ENCODE data around the gene TAPBP.
"Not testable (repeated sequence)": the region's sequence is repeated elsewhere in the genome, so short reads cannot be mapped to it uniquely, and the experiment has no call there.

Gene TAPBP

DNA sequence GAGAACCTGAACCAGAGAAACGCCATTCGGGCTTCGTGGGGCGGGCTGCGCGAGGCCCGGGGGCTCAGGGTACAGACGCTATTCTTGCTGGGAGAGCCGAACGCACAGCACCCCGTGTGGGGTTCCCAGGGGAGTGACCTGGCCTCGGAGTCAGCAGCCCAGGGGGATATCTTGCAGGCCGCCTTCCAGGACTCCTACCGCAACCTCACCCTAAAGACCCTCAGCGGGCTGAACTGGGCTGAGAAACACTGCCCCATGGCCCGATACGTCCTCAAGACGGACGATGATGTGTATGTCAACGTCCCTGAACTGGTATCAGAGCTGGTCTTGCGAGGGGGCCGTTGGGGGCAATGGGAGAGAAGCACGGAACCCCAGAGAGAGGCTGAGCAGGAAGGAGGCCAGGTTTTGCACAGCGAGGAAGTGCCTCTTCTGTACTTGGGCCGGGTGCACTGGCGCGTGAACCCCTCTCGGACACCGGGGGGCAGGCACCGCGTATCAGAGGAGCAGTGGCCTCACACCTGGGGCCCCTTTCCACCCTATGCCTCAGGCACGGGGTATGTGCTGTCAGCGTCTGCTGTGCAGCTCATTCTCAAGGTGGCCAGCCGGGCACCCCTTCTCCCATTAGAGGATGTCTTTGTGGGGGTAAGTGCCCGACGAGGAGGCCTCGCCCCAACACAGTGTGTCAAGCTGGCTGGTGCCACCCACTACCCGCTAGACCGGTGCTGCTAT is 36.1 kb downstream of the TAPBP start:
- DNase-seq (ENCODE audit: low read depth in 3 of 3, low spot score in 1 of 3) = no peak

DNA sequence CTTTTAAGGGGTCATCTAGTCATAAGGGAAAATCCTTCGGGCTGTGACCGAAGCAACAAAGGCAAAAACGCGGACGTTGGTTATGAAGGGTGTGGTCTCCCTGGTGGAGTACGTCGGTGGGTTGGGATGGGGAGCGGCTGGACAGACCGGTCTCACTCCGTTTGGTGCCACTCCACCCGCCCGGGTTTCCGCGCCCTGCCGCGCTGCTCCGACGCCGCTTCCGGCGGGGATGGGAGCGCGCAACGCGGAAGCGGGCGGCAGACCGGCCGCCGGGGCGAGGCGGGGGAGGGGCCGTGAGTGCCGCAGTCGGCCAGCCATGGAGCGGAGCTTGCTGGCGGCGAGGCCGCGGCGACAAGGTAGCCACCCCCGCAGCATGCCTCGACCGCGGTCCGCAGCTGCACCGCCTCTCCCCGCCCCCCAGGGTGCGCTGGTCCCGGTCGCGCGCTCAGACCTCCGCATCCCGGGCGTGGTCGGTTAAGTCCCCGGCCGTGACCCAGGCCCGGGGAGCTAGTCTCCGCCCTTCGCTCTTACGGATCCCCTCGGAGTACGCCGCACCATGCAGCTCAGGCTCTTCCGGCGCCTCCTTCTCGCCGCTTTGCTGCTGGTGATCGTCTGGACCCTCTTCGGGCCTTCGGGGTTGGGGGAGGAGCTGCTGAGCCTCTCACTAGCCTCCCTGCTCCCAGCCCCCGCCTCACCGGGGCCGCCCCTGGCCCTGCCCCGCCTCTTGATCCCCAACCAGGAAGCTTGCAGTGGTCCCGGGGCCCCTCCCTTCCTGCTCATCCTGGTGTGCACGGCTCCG is 36.8 kb downstream of the TAPBP start, which contains the start of gene B3GALT4:
Gene B3GALT4 (plus strand): TSS at position 260 of the 799 bp plus-strand sequence. CDS start 297 bp downstream, at position 557.
- DNase-seq (ENCODE audit: low read depth in 3 of 3, low spot score in 1 of 3) = peak in 2 of 3 donors; percentile 21 to 64

DNA sequence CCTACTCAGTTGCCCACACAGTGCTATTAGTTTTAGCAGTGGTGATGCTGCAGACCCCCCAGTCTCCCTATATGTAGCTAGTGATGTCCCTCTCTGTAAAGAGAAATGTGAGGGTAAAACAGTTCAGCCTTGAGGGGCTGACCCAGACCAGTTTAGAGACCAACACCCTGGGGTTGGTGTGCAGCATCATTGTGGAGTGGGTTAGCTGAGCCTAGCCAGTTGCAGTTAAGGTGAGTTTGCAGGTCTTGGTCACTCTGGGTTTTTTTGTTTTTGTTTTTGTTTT is 37.4 kb downstream of the TAPBP start:
- DNase-seq (ENCODE audit: low read depth in 3 of 3, low spot score in 1 of 3) = no peak

DNA sequence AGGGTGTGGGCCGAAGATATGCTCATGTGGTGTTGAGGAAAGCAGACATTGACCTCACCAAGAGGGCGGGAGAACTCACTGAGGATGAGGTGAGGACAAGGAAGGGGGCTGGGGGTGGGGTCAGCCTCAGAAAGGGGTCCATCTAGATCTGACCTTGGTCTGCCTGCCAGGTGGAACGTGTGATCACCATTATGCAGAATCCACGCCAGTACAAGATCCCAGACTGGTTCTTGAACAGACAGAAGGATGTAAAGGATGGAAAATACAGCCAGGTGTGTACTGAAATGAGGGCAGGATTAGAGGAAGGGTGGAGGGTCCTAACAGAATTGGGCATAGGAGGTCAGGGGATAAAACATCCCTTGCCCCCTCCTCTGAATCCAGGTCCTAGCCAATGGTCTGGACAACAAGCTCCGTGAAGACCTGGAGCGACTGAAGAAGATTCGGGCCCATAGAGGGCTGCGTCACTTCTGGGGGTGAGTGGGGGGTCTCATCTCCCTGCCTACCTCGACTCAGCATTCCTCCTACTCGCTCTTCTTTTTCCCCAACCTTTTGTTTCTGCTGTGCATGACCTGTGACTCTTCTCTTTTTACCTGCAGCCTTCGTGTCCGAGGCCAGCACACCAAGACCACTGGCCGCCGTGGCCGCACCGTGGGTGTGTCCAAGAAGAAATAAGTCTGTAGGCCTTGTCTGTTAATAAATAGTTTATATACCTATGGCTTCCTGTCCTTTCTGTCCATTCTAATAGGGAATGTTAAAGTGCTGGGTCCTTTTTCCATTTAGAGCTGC is 37.9 kb downstream of the TAPBP start:
- DNase-seq (ENCODE audit: low read depth in 3 of 3, low spot score in 1 of 3) = not testable (repeated sequence)

- DNase-seq (ENCODE audit: low read depth in 3 of 3, low spot score in 1 of 3) = no peak
These were observed 39.7 kb downstream of the TAPBP start for GRCh38 chr6:33273924-33274902.

GRCh38 chr6:33273129-33273923 is 40.6 kb downstream of the TAPBP start:
- no peak for DNase-seq (ENCODE audit: low read depth in 3 of 3, low spot score in 1 of 3)

DNA sequence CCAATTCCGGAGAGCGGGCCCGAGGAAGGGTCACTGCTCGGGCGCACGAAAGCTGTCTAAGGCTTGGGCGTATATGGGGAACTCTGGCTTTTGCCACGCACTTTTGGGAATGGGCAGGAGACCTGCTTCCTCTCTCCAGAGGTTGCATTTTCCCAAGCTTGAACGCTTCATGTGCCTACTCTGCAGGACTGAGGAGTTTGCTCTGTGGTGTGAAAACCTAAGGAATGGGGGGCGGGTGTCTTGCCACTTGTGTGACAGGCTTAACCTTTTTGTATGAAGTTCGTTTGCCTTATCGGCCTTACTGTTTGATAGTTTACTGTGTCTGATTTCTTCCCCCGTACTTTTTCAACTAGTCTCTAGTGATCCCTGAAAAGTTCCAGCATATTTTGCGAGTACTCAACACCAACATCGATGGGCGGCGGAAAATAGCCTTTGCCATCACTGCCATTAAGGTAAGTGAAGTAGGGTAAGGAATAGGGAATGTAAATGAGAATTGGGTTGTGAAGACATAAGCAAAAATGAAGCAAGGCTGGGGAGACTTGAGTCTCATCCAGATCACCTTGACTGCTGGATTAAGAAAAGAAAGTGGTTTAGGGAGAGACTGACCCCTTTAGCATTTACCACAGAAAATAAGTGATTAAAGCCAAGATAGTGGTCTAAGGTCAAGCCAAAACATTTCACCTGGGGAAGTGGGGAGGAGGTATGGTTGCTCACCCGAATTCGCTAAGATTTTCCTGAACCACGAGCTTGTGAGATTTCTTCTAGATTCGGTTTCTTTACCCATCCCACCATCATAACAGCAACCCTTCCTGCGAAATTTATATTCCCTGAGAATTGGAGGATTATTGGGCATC is 41.4 kb downstream of the TAPBP start:
- no peak for DNase-seq (ENCODE audit: low read depth in 3 of 3, low spot score in 1 of 3)

GRCh38 chr6:33271468-33272274 is 42.2 kb downstream of the TAPBP start, which contains the start of the genes RPS18 and VPS52:
TSS of gene RPS18 (plus strand) at chr6:33272075. CDS start at chr6:33272120, 45 bp downstream.
TSS of gene VPS52 (minus strand) at chr6:33271876. CDS start at chr6:33271675, 201 bp downstream.
- DNase-seq (ENCODE audit: low read depth in 3 of 3, low spot score in 1 of 3) = peak; percentile 73 to 87 (median 85)

GRCh38 chr6:33271117-33271467 is 42.8 kb downstream of the TAPBP start:
- DNase-seq (ENCODE audit: low read depth in 3 of 3, low spot score in 1 of 3) = no peak

- DNase-seq (ENCODE audit: low read depth in 3 of 3, low spot score in 1 of 3) = no peak
These were observed 49.9 kb downstream of the TAPBP start for GRCh38 chr6:33264015-33264414.

GRCh38 chr6:33262490-33262889 is 51.4 kb downstream of the TAPBP start:
- DNase-seq (ENCODE audit: low read depth in 3 of 3, low spot score in 1 of 3) = not testable (repeated sequence)

DNA sequence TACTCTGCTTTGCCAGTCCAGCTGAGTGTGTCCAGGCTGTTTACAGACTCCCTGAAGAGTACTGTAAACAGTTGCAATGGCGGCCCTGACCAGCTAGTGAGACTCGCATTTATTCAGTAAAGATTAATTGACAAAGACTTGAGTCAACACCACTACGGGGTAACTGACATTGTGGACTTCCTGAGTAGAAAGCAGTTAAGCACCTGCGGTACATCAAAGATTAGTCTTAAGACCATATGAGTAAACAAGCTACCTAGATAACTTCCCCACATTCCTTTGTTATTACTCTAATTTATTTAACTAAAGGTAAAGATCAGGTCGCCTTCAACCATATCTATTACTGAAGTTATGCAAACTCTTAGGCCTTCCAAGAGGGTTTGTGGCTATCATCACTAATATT is 54.8 kb downstream of the TAPBP start:
- DNase-seq (ENCODE audit: low read depth in 3 of 3, low spot score in 1 of 3) = no peak

DNA sequence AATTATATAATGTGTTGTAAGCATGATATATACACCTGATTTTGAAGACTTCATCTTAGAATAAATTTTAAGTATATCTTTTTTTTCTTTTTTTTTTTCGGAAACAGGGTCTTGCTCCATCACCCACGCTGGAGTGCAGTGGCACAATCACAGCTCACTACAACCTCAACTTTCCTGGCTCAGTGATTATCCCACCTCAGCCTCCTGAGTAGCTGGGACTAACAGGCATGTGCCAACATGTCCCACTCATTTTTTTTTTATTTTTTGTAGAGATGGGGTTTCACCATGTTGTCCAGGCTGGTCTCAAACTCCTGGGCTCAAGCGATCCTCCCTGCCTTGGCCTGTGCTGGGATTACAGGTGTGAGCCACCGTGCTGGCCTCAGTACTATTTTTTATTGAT is 59.3 kb downstream of the TAPBP start:
- DNase-seq (ENCODE audit: low read depth in 3 of 3, low spot score in 1 of 3) = no peak

DNA sequence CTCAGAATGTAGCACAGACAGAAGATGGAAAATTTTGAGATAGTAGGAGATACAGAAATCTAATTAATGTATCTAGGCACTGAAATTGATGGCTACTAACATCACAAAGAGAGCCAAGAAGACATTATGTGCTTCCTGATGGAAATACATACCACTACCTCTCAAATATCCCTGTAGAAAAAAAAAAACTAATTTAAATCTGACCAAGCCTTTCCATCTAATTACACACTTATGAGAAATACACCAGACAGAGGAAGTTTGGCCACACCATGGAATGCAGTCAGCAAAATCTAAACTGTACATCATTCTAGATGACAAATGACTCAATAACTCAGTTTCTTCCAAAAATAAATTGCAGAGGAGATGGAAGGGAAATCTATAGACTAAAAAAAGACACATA is 61.1 kb downstream of the TAPBP start:
- DNase-seq (ENCODE audit: low read depth in 3 of 3, low spot score in 1 of 3) = no peak

DNA sequence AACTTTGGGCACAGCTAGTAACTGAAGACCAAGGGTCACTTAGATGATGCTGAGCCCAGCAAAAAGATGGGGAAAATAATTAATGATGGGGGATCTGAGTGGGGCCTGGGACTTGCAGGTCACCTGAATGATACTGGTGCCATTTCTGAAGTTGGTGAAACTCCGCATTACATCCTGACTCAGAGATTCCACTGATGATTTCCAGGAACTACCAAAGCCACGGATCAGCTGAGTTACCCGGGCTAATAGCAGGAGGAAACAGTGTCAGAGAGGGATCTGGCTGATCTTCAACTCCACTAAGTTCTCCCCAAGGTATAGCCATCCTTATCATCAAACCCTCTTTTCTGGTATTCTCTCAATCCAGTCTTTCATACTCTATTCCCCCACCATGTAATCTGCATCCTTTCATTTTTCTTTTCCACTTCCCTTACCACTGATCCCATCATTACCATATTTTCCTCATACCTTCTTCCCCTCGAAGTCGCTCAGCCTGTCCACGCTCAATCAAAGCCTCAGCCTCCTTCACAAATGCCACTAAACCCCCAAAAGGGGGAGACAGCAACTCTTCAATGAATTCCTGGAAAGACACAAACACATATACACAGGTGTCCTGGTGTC is 62.4 kb downstream of the TAPBP start:
- DNase-seq (ENCODE audit: low read depth in 3 of 3, low spot score in 1 of 3) = no peak

DNA sequence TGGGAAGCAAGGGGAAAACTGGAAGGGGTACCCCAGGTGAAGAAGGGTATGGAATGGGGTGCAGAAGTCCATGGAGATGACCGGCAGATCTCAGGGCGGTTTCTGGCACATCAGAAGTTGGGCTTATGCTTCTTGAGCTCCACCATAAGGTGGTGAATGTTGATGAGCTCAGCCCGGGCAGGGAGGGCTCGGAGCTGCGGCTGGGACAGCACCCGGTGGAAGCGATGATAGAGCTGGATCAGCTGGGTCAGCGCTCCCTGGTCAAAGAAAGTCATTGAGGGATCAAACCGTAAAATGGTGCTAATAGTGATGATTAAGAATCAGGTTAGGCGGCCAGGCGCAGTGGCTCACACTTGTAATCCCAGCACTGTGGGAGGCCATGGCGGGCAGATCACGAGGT is 63.1 kb downstream of the TAPBP start:
- DNase-seq (ENCODE audit: low read depth in 3 of 3, low spot score in 1 of 3) = no peak

All from stimulated activated CD4-positive, alpha-beta T cell treated with anti-CD3 and anti-CD28 coated beads, TNF-alpha, amount 100 ng/mL, for 1 hour (primary cell).